HG03354 (cell line): Measurements from ENCODE around the gene NEK1.
A peak's percentile ranks its signal among the peaks of the same experiment; 100 is the strongest.
"Not testable (repeated sequence)": the region's sequence is repeated elsewhere in the genome, so short reads cannot be mapped to it uniquely, and the experiment has no call there.

Experiments
- ATAC-seq: cut with Tn5 transposase; IDR thresholded peaks from one replicate; pipeline ENCODE4 v1.9.1; 2021; ENCODE audit warnings: mild to moderate bottlenecking; ENCODE audit not compliant: unreplicated experiment, poor library complexity, severe bottlenecking

NEK1 gene

DNA sequence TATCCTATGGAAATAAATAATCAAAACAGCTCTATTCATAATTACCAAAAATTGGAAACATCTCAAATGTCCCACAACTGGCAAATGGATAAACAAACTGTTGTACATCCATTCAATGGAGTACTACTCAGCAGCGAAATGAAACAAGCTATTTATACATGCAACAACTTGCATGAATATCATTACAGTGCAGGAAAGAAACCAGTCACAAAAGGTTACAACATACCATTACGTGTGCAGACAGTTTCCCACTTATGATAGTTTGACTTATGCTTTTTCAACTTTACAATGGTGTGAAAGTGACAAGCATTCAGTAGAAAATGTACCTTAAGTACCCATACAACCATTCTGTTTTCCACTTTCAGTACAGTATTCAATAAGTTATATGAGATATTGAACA is 82.3 kb downstream of the NEK1 start:
- no peak for ATAC-seq

DNA sequence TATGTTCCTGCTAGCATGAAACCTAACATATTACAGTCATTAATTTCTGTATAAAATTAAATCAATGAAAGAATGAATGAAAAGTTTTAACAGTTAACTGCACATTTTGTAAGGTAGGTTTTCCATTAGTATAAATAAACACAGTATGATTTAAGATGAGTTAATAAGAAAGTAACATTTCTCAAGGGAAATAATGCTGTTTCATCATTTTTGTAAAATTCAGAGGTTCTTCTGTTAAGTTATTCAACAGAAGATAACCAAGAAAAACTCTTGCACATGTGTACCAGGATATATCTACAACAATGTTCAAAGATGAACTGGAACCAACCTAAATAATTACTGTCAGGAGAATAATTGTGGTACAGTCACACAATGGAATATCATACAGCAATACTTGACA is 88.6 kb downstream of the NEK1 start:
- ATAC-seq = no peak

GRCh38 chr4:169510617-169511016 is 101.8 kb downstream of the NEK1 start:
- ATAC-seq = no peak

DNA sequence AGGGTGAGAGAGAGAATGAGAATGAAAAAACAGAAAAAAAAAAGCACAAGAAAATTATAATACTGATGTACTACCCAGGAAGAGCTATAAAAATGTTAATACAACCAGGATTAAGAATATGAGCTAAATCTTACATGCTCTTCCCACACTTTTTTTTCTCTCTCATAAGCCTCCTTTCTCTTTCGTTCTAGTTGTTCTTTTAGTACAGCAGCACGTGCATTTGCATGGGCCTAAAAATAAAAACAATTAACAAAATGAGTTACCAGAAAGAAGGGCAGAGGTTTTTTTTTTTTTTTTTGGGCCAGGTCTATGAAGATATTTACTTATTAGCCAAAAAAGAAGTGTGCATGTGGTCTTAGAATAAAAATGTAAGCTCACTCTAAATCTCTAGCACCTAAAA is 105.5 kb downstream of the NEK1 start:
- no peak for ATAC-seq

DNA sequence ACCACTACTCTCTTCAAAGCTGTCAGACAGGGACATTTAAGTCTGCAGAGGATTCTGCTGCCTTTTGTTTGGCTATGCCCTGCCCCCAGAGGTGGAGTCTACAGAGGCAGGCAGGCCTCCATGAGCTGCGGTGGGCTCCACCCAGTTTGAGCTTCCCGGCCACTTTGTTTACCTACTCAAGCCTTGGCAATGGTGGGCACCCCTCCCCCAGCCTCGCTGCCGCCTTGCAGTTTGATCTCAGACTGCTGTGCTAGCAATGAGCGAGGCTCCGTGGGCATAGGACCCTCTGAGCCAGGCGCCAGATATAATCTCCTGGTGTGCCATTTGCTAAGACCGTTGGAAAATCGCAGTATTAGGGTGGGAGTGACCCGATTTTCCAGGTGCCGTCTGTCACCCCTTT is 112.5 kb downstream of the NEK1 start:
- ATAC-seq = not testable (repeated sequence)

- ATAC-seq = not testable (repeated sequence)
These were observed 118.1 kb downstream of the NEK1 start for GRCh38 chr4:169494234-169494633.

DNA sequence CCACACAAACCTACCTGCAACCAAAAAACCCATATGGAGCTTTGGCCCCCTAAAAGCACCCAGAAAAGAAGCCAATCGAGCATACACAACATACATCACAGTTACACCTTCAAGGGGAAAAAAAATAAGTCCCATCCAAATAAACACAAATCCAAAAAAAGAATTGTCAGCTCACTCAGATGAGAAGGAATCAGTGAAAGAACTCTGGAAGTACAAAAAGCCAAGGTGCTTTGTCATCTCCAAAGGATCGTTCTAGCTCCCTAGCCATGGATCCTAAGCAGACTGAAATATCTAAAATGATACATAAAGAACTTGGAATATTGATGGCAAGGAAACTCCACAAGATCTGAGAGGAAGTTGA is 119.2 kb downstream of the NEK1 start:
- ATAC-seq = no peak

DNA sequence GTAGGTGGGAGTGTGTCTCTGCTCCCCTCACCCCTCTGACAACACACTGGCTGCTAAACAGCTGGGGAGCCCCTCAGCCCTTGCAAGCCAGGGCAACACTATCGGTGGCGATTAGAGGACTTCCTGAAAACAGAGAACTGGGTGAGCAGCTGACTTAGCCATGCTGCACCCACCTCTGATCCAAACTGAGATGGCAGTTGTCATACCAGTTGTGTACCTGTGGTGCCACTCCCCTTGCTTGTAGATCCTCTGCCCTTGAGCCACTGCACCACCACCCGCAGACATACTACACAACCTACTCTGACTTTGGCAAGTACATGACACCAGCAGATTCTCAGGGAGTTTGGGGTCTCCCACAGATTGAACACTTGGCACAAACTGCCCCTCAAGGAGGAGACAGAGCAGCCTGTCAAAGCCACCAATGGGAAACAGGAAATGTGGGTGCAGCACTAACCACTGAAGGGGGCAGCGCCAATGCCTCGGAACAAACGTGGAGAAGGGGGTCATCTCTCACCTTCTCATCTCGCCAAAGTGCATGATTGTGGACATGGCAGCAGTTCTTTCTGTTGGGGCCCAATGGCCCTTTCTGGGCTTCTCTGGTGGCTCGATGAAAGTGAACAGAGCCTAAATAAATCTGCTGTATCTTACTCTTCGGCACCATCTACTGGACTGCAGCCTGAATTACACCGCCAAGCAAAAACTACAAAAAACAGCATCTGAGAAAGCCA is 119.8 kb downstream of the NEK1 start:
- ATAC-seq = peak; percentile 55

GRCh38 chr4:169491211-169491610 is 121.2 kb downstream of the NEK1 start:
- ATAC-seq = no peak

- ATAC-seq = no peak
These were observed 123.1 kb downstream of the NEK1 start for GRCh38 chr4:169489306-169489705.

DNA sequence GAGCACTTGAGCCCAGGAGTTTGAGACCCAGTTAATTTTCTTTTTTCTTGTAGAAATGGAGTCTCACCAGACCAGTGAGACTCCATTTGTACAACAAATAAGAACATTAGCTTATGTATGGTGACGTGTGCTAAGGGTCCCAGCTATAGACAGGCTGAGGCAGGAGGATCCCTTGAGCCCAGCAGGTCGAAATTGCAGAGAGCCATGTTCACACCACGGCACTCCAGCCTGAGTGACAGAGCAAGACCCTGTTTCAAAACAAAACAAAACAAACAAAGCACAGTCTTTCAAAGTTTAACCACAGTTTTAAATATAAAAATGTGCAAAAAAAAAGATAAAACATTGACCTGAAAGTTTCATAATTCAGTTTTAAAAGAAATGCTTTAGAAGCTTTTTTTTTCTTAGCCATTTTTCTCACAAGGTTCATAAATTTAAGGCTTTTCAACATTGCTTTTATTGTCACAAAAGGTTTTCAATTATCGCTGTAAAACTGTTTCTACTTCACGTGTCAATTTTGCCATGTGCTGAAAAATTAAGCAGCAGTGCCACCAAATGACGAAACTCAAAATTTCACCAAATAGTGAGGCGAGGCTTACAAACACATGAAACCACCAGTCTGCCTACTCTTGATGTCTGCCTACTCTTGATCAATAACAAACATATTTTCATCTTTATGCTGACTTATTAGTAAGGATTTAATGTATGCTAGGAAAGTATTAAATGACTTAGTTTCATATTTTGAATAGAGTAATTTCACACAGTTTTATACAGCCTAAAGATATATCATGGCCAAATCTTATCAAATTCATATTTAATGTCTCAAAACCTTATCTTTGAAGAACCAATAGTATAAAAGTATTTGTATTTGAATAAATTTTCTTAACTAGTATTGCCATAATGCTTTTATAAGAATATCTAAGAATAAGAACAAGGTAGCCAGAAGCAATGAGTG is 126.3 kb downstream of the NEK1 start:
- ATAC-seq = peak; percentile 86

GRCh38 chr4:169485086-169485485 is 127.3 kb downstream of the NEK1 start:
- ATAC-seq = no peak

GRCh38 chr4:169484485-169484884 is 127.9 kb downstream of the NEK1 start:
- ATAC-seq = no peak

DNA sequence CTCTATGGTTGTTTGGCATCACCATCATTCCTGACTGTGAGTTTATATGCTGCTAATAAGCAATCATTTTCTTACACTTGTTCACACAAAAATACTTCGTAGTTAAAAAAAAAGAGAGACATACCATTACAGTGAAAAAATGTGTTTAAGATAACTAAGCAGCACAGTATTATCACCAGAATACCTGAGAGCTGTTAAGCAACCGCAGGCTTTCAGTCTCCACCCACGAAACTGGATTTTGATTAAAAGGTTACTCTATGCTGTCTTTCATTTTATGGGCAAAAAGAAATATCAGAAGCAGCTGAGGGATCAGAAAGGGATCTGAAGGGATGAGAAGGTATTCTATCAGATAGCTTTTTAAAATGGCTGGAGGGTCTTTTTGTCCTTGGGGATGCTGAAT is 148.3 kb downstream of the NEK1 start:
- no peak for ATAC-seq

DNA sequence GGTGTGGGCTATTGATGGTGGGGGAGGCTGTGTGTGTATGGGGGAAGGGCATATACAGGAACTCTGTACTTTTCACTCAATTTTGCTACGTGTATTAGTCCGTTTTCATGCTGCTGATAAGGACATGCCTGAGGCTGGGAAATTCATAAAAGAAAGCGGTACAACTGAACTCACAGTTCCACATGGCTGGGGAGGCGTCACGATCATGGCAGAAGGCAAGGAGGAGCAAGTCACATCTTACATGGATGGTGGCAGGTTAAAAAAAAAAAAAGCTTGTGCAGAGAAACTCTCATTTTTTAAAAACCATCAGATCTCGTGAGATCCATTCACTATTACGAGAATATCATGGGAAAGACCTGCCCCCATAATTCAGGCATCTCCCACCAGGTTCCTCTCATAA is 152.3 kb downstream of the NEK1 start:
- ATAC-seq = no peak

DNA sequence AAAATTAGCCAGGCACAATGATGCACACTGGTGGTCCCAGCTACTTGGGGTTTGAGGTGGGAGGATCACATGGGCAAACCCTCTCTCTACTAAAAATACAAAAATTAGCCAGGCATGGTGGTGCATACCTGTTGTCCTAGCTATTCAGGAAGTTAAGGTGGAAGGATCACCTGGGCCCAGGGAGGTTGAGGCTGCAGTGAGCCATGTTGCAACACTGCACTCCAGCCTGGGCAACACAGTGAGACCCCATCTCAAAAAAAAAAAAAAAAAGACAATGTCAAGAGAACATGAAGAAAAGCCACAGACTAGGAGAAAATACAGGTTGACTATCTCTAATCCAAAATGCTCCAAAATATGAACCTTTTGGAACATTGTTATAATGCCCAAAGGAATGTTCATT is 153.8 kb downstream of the NEK1 start:
- ATAC-seq = no peak

DNA sequence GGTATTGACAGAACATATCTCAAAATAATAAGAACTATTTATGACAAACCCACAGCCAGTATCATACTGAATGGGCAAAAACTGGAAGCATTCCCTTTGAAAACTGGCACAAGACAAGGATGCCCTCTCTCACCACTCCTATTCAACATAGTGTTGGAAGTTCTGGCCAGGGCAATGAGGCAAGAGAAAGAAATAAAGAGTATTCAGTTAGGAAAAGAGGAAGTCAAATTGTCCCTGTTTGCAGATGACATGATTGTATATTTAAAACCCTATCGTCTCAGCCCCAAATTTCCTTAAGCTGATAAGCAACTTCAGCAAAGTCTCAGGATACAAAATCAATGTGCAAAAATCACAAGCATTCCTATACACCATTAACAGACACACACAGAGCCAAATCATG is 159.7 kb downstream of the NEK1 start:
- not testable (repeated sequence) for ATAC-seq

- not testable (repeated sequence) for ATAC-seq
These were observed 163.4 kb downstream of the NEK1 start for GRCh38 chr4:169448935-169449334.

GRCh38 chr4:169446824-169447223 is 165.6 kb downstream of the NEK1 start:
- no peak for ATAC-seq

GRCh38 chr4:169443748-169444147 is 168.6 kb downstream of the NEK1 start:
- ATAC-seq = no peak

- ATAC-seq = no peak
These were observed 171.9 kb downstream of the NEK1 start for GRCh38 chr4:169440446-169440845.
